ENCODE measurements around the gene COL4A1.
"Not testable (repeated sequence)": the region's sequence is repeated elsewhere in the genome, so short reads cannot be mapped to it uniquely, and the experiment has no call there.

The COL4A1 gene

GRCh38 chr13:110128546-110128945 is 178.4 kb downstream of the COL4A1 start:
- no peak for DNase-seq

- DNase-seq: no peak
Observed at GRCh38 chr13:110127986-110128511, 178.9 kb downstream of the COL4A1 start.

GRCh38 chr13:110126391-110126961 is 180.5 kb downstream of the COL4A1 start:
- no peak for DNase-seq

GRCh38 chr13:110125613-110126272 is 181.2 kb downstream of the COL4A1 start:
- DNase-seq: no peak

- no peak for DNase-seq
Observed at GRCh38 chr13:110125157-110125556, 181.8 kb downstream of the COL4A1 start.

GRCh38 chr13:110124201-110124940 is 182.6 kb downstream of the COL4A1 start:
- DNase-seq: no peak

- no peak for DNase-seq
Observed at GRCh38 chr13:110123041-110123809, 183.7 kb downstream of the COL4A1 start.

GRCh38 chr13:110121422-110122083 is 185.4 kb downstream of the COL4A1 start:
- DNase-seq: no peak

GRCh38 chr13:110119935-110120905 is 186.7 kb downstream of the COL4A1 start:
- no peak for DNase-seq

- DNase-seq: no peak
Observed at GRCh38 chr13:110118106-110118505, 188.9 kb downstream of the COL4A1 start.

- DNase-seq: peak in 3 of 5 donors; percentile 17 to 33 (median 21)
Observed at GRCh38 chr13:110116072-110116487, 190.9 kb downstream of the COL4A1 start.

- DNase-seq: no peak
Observed at GRCh38 chr13:110115591-110115990, 191.4 kb downstream of the COL4A1 start.

- DNase-seq: no peak
Observed at GRCh38 chr13:110114316-110114715, 192.6 kb downstream of the COL4A1 start.

GRCh38 chr13:110113284-110113764 is 193.6 kb downstream of the COL4A1 start:
- no peak for DNase-seq

GRCh38 chr13:110112379-110112778 is 194.6 kb downstream of the COL4A1 start:
- not testable (repeated sequence) for DNase-seq

- DNase-seq: no peak
Observed at GRCh38 chr13:110110783-110111182, 196.2 kb downstream of the COL4A1 start.

GRCh38 chr13:110109910-110110309 is 197.0 kb downstream of the COL4A1 start:
- no peak for DNase-seq

- DNase-seq: no peak
Observed at GRCh38 chr13:110109140-110109783, 197.7 kb downstream of the COL4A1 start.

- DNase-seq: no peak
Observed at GRCh38 chr13:110108348-110109139, 198.4 kb downstream of the COL4A1 start.
